Measurements from ENCODE around the gene ZNF831.
A peak's percentile ranks its signal among the peaks of the same experiment; 100 is the strongest.

Gene ZNF831

GRCh38 chr20:59163631-59164530 lies at the start of gene ZNF831:
Gene ZNF831, plus strand, starts transcription at chr20:59163821. Its CDS starts 27,199 bp downstream, at chr20:59191020.
- no peak within 1 kb of the TSS for H3K4me3 ChIP-seq (ENCODE audit: low read length)
- no peak for TF ChIP-seq CTCF (conservative IDR thresholded peaks at IDR 0.05; ENCODE audit: low read depth, low read length)
- DNase-seq (ENCODE audit: low read depth) = no peak

- no peak for TF ChIP-seq CTCF (conservative IDR thresholded peaks at IDR 0.05; ENCODE audit: low read depth, low read length)
- peak; percentile 19 for DNase-seq (ENCODE audit: low read depth)
Observed at GRCh38 chr20:59117526-59117925, 46.1 kb upstream of the ZNF831 start.

GRCh38 chr20:59118855-59119254 lies 44.8 kb upstream of the ZNF831 start:
- no peak for DNase-seq (ENCODE audit: low read depth)
- no peak overlapping the region for H3K4me3 ChIP-seq (ENCODE audit: low read length)
- TF ChIP-seq CTCF (conservative IDR thresholded peaks at IDR 0.05; ENCODE audit: low read depth, low read length) = no peak

More at GRCh38 chr20:59117526-59117925, 46.1 kb upstream of the ZNF831 start:
- H3K4me3 ChIP-seq (ENCODE audit: low read length) = no peak overlapping the region

GRCh38 chr20:59120491-59120890 lies 43.1 kb upstream of the ZNF831 start:
- H3K4me3 ChIP-seq (ENCODE audit: low read length) = no peak overlapping the region
- no peak for DNase-seq (ENCODE audit: low read depth)
- TF ChIP-seq CTCF (conservative IDR thresholded peaks at IDR 0.05; ENCODE audit: low read depth, low read length) = no peak

GRCh38 chr20:59120919-59121318 lies 42.7 kb upstream of the ZNF831 start:
- no peak overlapping the region for H3K4me3 ChIP-seq (ENCODE audit: low read length)
- TF ChIP-seq CTCF (conservative IDR thresholded peaks at IDR 0.05; ENCODE audit: low read depth, low read length) = no peak
- no peak for DNase-seq (ENCODE audit: low read depth)

- H3K4me3 ChIP-seq (ENCODE audit: low read length) = no peak overlapping the region
- DNase-seq (ENCODE audit: low read depth) = no peak
- no peak for TF ChIP-seq CTCF (conservative IDR thresholded peaks at IDR 0.05; ENCODE audit: low read depth, low read length)
Observed at GRCh38 chr20:59121714-59122565, 41.7 kb upstream of the ZNF831 start.

Data from retinal pigment epithelial cell (primary cell).